Endothelial cell of umbilical vein (primary cell): ENCODE data around the gene EMB. TPM values are rescaled to one million over a fixed set of nuclear protein-coding genes. Genes with fewer than 3 reads are reported as not detected.
"Not testable (repeated sequence)": the region's sequence is repeated elsewhere in the genome, so short reads cannot be mapped to it uniquely, and the experiment has no call there.

Experiments used
- BruUV-seq: library from RNA; stranded (reverse); fragments of 400-500 nt; replicated peaks from 2 replicates; lab custom pipeline; 2021; lab: Mats Ljungman, UMichigan
- CTCF ChIA-PET: fragments of 300-600, 350-600 bp; sonication (Branson Sonifier 250); formaldehyde crosslinking; loops from one replicate; lab custom pipeline; 2021; ENCODE audit warnings: antibody characterized with exemption, inconsistent platforms; lab: Charles Lee
- POLR2A ChIA-PET: fragments of 300-600, 350-600 bp; sonication (Branson Sonifier 250); formaldehyde crosslinking; loops from one replicate; lab custom pipeline; 2021; ENCODE audit warnings: antibody characterized with exemption, inconsistent platforms; lab: Charles Lee
- DNase-seq: peaks from one replicate; pipeline ENCODE4 v3.0.0-alpha.2; 2011; ENCODE audit warnings: low read depth, low spot score
- FAIRE-seq: peaks from 2 replicates; lab custom pipeline; 2011; peaks lifted over from hg19 to GRCh38; lab: Jason Lieb, UNC
- H2AFZ ChIP-seq: 2 replicates; pipeline ENCODE4 v1.6.0; 2012; ENCODE audit warnings: low read depth, low read length, control low read depth, inconsistent platforms
- H3K27ac ChIP-seq: 2 replicates; pipeline ENCODE4 v1.5.1; 2011; ENCODE audit warnings: low read depth, mild to moderate bottlenecking, control low read depth, low read length, moderate library complexity; ENCODE audit not compliant: insufficient read depth
- H3K27me3 ChIP-seq, 2 experiments: 2 replicates each; pipeline versions ENCODE4 v1.6.0 to v1.6.1; 2011; ENCODE audit warnings: low read length in 2 of 2, mixed read lengths in 1 of 2; ENCODE audit not compliant: control insufficient read depth in 2 of 2, insufficient read depth in 2 of 2
- H3K36me3 ChIP-seq, 2 experiments: 2 replicates in 1 of 2; 3 replicates in 1 of 2; pipeline ENCODE4 v1.5.1; 2011; ENCODE audit warnings: low read length in 2 of 2, mild to moderate bottlenecking in 1 of 2, moderate library complexity in 1 of 2; ENCODE audit not compliant: control insufficient read depth in 2 of 2, insufficient read depth in 2 of 2; ENCODE audit errors: extremely low read depth in 1 of 2
- H3K4me1 ChIP-seq: 3 replicates; pipeline ENCODE4 v1.5.1; 2011; ENCODE audit warnings: mild to moderate bottlenecking, low read length; ENCODE audit not compliant: control insufficient read depth, insufficient read depth; ENCODE audit errors: extremely low read depth
- H3K4me2 ChIP-seq: 2 replicates; pipeline ENCODE4 v1.6.1; 2011; ENCODE audit warnings: low read length, control low read depth, mixed read lengths; ENCODE audit not compliant: insufficient read depth
- H3K4me3 ChIP-seq, 3 experiments: fragments of 200-600 bp in 1 of 3; sonication (generic), shearing (Covaris generic) in 1 of 3; replicated peaks in 1 of 3; 2 replicates each; pipeline ENCODE4 v1.5.1; 2011 to 2016; ENCODE audit warnings: control low read depth in 3 of 3, low read length in 3 of 3, mild to moderate bottlenecking in 2 of 3, inconsistent platforms in 1 of 3, low read depth in 1 of 3, moderate library complexity in 1 of 3; ENCODE audit not compliant: insufficient read depth in 1 of 3
- H3K79me2 ChIP-seq: 2 replicates; pipeline ENCODE4 v1.6.0; 2012; ENCODE audit warnings: low read length, inconsistent platforms; ENCODE audit not compliant: control insufficient read depth, insufficient read depth
- H3K9ac ChIP-seq: replicated peaks from 2 replicates; pipeline ENCODE3; 2011; ENCODE audit warnings: low read length, control low read depth; ENCODE audit not compliant: insufficient read depth; ENCODE audit errors: extremely low read depth
- H3K9me1 ChIP-seq: replicated peaks from 3 replicates; pipeline ENCODE4 v1.6.0; 2011; ENCODE audit warnings: mild to moderate bottlenecking, low read length; ENCODE audit not compliant: control insufficient read depth, insufficient read depth; ENCODE audit errors: extremely low read depth
- H3K9me3 ChIP-seq: replicated peaks from 2 replicates; pipeline ENCODE4 v1.5.1; 2012; ENCODE audit warnings: low read length, inconsistent platforms; ENCODE audit not compliant: control insufficient read depth, insufficient read depth
- H4K20me1 ChIP-seq: replicated peaks from 2 replicates; pipeline ENCODE3; 2011; ENCODE audit warnings: mild to moderate bottlenecking, low read length; ENCODE audit not compliant: control insufficient read depth, insufficient read depth; ENCODE audit errors: extremely low read depth
- EZH2 ChIP-seq: IDR thresholded peaks from 2 replicates; pipeline ENCODE4 v1.6.1; 2012; ENCODE audit warnings: borderline replicate concordance, low read depth, mild to moderate bottlenecking, moderate library complexity, low read length, inconsistent platforms; ENCODE audit not compliant: severe bottlenecking
- FOS ChIP-seq: IDR thresholded peaks from 2 replicates; pipeline ENCODE4 v1.6.1; 2011; ENCODE audit warnings: mild to moderate bottlenecking, low read length, moderate library complexity, borderline replicate concordance; ENCODE audit not compliant: insufficient read depth
- GATA2 ChIP-seq: IDR thresholded peaks from 2 replicates; pipeline ENCODE4 v1.7.0; 2011; ENCODE audit warnings: low read depth, mild to moderate bottlenecking, moderate library complexity, mixed read lengths, low read length; ENCODE audit not compliant: insufficient read length, insufficient read depth
- JUN ChIP-seq: IDR thresholded peaks from 2 replicates; pipeline ENCODE4 v1.6.1; 2011; ENCODE audit warnings: borderline replicate concordance, low read depth; ENCODE audit not compliant: insufficient read length, insufficient read depth
- MYC ChIP-seq: IDR thresholded peaks from one replicate; pipeline ENCODE4 v1.6.1; 2011; ENCODE audit warnings: mild to moderate bottlenecking, low read depth, low read length
- POLR2A ChIP-seq: IDR thresholded peaks from 2 replicates; pipeline ENCODE4 v1.6.1; 2012; ENCODE audit warnings: low read depth, mild to moderate bottlenecking, control low read depth, low read length
- POLR2AphosphoS5 ChIP-seq: IDR thresholded peaks from 2 replicates; pipeline ENCODE4 v1.6.1; 2012; ENCODE audit warnings: low read depth, mild to moderate bottlenecking, control low read depth, low read length, moderate library complexity; ENCODE audit not compliant: insufficient read depth
- dilution Hi-C: fragments of 300-500 bp; cut with MboI; formaldehyde crosslinking; loops from one replicate; pipeline ENCODE4 v1.15.0; 2019; ENCODE audit warnings: low sequenced_read_pairs; ENCODE audit not compliant: extremely low pct_ligation_motif_present
- intact Hi-C: fragments of 100-400 bp; cut with micrococcal nuclease; formaldehyde crosslinking; loops from one replicate; pipeline ENCODE4 v1.10.0; 2022
- polyA plus RNA-seq, 4 experiments: library from polyadenylated mRNA; depleted of rRNA in 3 of 4; stranded (reverse) in 3 of 4; unstranded in 1 of 4; fragments of >200 nt; gene quantifications; 2 replicates each; pipeline versions ENCODE4 v1.2.1 to v1.2.3, GENCODE V29; 2011 to 2012; ENCODE audit warnings: missing spikeins in 1 of 4
- total RNA-seq: library from RNA; stranded (reverse); gene quantifications from 2 replicates; pipeline ENCODE4 v1.2.3, GENCODE V29; 2021
- TF ChIP-seq, protein P1 (sequence below), 2 donors: IDR thresholded peaks; 1 replicate in 1 of 2; 2 replicates in 1 of 2; pipeline ENCODE4 v1.5.1; 2011; ENCODE audit warnings: low read length in 2 of 2, mild to moderate bottlenecking in 2 of 2, moderate library complexity in 2 of 2, control low read depth in 1 of 2, inconsistent platforms in 1 of 2, low read depth in 1 of 2; ENCODE audit not compliant: insufficient read depth in 1 of 2; ENCODE audit errors: extremely low read depth in 1 of 2
- TF ChIP-seq, protein P2 (sequence below): IDR thresholded peaks from 2 replicates; pipeline ENCODE4 v1.6.1; 2011; ENCODE audit not compliant: insufficient read depth, insufficient read length

The EMB gene
- total and polyA plus RNA-seq, 2 donors (not counting 3 experiments of a cell fraction or from before 2014, with no cell fraction given), result not detected

DNA sequence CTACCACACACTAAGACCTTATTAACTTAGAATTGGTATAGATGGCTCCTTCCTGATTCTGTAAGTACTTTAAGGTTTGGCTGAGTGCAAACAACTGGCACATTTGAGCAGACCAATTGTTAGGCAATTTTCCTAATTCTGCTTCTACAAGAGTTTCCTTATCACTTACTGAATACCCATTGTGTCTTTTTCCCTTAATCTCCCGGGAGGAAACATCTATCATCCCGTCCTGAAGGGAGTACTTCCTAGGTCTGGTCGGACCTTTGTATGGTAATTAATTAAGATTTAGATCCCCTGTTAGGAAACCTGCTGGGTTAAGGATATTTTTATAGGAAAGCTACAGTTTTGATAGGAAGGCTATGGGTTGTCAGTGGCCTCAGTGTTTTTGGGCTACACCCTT lies 8.2 kb upstream of the EMB start:
- DNase-seq, CTCF ChIA-PET, intact Hi-C loops, POLR2A ChIA-PET, H2AFZ ChIP-seq, H3K9me3 ChIP-seq, H3K4me1 ChIP-seq, dilution Hi-C loops, BruUV-seq, H3K27ac ChIP-seq, FAIRE-seq, H3K4me3 ChIP-seq, H3K36me3 ChIP-seq, H4K20me1 ChIP-seq, H3K9ac ChIP-seq, H3K9me1 ChIP-seq, H3K4me2 ChIP-seq, H3K79me2 ChIP-seq, H3K27me3 ChIP-seq: not testable (repeated sequence)

DNA sequence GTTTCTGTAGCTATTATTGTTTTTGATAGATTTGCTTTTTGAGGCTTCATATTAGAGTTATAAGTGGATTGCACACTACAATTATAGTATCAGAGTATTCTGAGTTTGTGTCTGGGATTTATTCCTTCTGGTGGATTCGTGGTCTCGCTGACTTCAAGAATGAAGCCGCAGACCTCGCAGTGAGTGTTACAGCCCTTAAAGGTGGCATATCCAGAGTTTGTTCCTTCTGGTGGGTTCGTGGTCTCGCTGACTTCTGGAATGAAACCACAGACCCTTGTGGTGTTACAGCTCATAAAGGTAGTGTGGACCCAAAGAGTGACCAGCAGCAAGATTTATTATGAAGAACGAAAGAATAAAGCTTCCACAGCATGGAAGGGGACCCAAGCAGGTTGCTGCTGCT lies 6.9 kb upstream of the EMB start:
- Histone ChIP-seq H3K36me3 (no peaks in the 10 kb centered on the region), H3K4me1 (no peaks in the 10 kb centered on the region), H3K27me3 (no peaks in the 10 kb centered on the region), H3K9me1 (no peaks in the 10 kb centered on the region), H3K4me2 (no peak overlapping the region), H3K4me3 (no peak overlapping the region), H4K20me1 (no peaks in the 10 kb centered on the region), H3K27ac (no peak overlapping the region), H2AFZ (no peak overlapping the region), H3K79me2 (no peaks in the 10 kb centered on the region), H3K9ac (no peak overlapping the region), H3K9me3 (no peaks in the 10 kb centered on the region)
- TF ChIP-seq JUN (no peak), MYC (no peak), POLR2A (no peak), POLR2AphosphoS5 (no peak), FOS (no peak), EZH2 (no peak), GATA2 (no peak)
- TF ChIP-seq, protein P1, sequence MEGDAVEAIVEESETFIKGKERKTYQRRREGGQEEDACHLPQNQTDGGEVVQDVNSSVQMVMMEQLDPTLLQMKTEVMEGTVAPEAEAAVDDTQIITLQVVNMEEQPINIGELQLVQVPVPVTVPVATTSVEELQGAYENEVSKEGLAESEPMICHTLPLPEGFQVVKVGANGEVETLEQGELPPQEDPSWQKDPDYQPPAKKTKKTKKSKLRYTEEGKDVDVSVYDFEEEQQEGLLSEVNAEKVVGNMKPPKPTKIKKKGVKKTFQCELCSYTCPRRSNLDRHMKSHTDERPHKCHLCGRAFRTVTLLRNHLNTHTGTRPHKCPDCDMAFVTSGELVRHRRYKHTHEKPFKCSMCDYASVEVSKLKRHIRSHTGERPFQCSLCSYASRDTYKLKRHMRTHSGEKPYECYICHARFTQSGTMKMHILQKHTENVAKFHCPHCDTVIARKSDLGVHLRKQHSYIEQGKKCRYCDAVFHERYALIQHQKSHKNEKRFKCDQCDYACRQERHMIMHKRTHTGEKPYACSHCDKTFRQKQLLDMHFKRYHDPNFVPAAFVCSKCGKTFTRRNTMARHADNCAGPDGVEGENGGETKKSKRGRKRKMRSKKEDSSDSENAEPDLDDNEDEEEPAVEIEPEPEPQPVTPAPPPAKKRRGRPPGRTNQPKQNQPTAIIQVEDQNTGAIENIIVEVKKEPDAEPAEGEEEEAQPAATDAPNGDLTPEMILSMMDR (IDR thresholded peaks at IDR 0.05; ENCODE audit: extremely low read depth in 1 of 2, insufficient read depth in 1 of 2, low read depth in 1 of 2, low read length in 2 of 2), result no peak
- TF ChIP-seq, protein P2, sequence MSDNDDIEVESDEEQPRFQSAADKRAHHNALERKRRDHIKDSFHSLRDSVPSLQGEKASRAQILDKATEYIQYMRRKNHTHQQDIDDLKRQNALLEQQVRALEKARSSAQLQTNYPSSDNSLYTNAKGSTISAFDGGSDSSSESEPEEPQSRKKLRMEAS, result no peak
- no TSS peak for BruUV-seq
- CTCF ChIA-PET, result no interaction called here
- intact Hi-C loops (no loop called here), dilution Hi-C loops (no loop called here)
- DNase-seq, result no peak
- peak; percentile 35 for FAIRE-seq
- POLR2A ChIA-PET, result no interaction called here
